SK-N-SH (cell line): ENCODE measurements around the gene PXK. TPM values are rescaled to one million over a fixed set of nuclear protein-coding genes. Genes with fewer than 3 reads are reported as not detected.

Source experiments
- CTCF ChIA-PET: fragments of 300-600, 350-600 bp; formaldehyde crosslinking; extraction: SDS; loops from one replicate; lab custom pipeline; 2021; lab: Yijun Ruan, JAX
- POLR2A ChIA-PET: fragments of 350-600 bp; sonication (Branson Sonifier 250); formaldehyde crosslinking; extraction: SDS; loops from one replicate; lab custom pipeline; 2020; ENCODE audit warnings: antibody characterized with exemption, inconsistent platforms; lab: Yijun Ruan, JAX
- DNase-seq: peaks from one replicate; pipeline ENCODE4 v3.0.0; 2012
- H2AFZ ChIP-seq: fragments of 200-600 bp; sonication (generic); 2 replicates; pipeline ENCODE4 v1.8.1; 2016; ENCODE audit warnings: antibody characterized with exemption, mild to moderate bottlenecking, low read depth
- H3F3A ChIP-seq: fragments of 200-600 bp; sonication (generic); replicated peaks from 2 replicates; pipeline ENCODE3; 2016; ENCODE audit warnings: antibody characterized with exemption, mild to moderate bottlenecking; ENCODE audit not compliant: insufficient read depth
- H3K27ac ChIP-seq, 2 experiments: fragments of 200-500 bp in 1 of 2; fragments of 200-600 bp in 1 of 2; sonication (Bioruptor generic) in 1 of 2; sonication (generic), shearing (Covaris generic) in 1 of 2; 2 replicates each; pipeline versions ENCODE4 v1.5.1 to v1.6.1; 2014 to 2016; ENCODE audit warnings: low read depth in 2 of 2, inconsistent platforms in 1 of 2, low read length in 1 of 2, mild to moderate bottlenecking in 1 of 2, mixed read lengths in 1 of 2
- H3K27me3 ChIP-seq: fragments of 200-600 bp; sonication (generic), shearing (Covaris generic); 2 replicates; pipeline ENCODE4 v1.6.1; 2016; ENCODE audit warnings: mixed run types; ENCODE audit not compliant: insufficient read depth
- H3K36me3 ChIP-seq, 2 experiments: fragments of 200-500 bp in 1 of 2; fragments of 200-600 bp in 1 of 2; sonication (Bioruptor generic) in 1 of 2; sonication (generic) in 1 of 2; replicated peaks in 1 of 2; 2 replicates each; pipeline versions ENCODE3 to v1.5.1; 2014 to 2016; ENCODE audit warnings: low read length in 1 of 2, mild to moderate bottlenecking in 1 of 2; ENCODE audit not compliant: insufficient read depth in 2 of 2, control insufficient read depth in 1 of 2
- H3K4me1 ChIP-seq, 2 experiments: fragments of 200-500 bp in 1 of 2; fragments of 200-600 bp in 1 of 2; sonication (Bioruptor generic) in 1 of 2; sonication (generic), shearing (Covaris generic) in 1 of 2; 2 replicates each; pipeline versions ENCODE4 v1.5.1 to v1.6.1; 2014 to 2016; ENCODE audit warnings: low read depth in 1 of 2, low read length in 1 of 2, mixed run types in 1 of 2; ENCODE audit not compliant: insufficient read depth in 2 of 2, control insufficient read depth in 1 of 2
- H3K4me2 ChIP-seq: fragments of 200-600 bp; sonication (generic), shearing (Covaris generic); 2 replicates; pipeline ENCODE4 v1.6.1; 2017; ENCODE audit warnings: mixed run types
- H3K4me3 ChIP-seq, 2 experiments: fragments of 200-500 bp in 1 of 2; fragments of 200-600 bp in 1 of 2; sonication (Bioruptor generic) in 1 of 2; sonication (generic), shearing (Covaris generic) in 1 of 2; 2 replicates each; pipeline versions ENCODE4 v1.5.1 to v1.8.1; 2014 to 2016; ENCODE audit warnings: low read depth in 2 of 2, inconsistent platforms in 1 of 2, low read length in 1 of 2, mild to moderate bottlenecking in 1 of 2, mixed read lengths in 1 of 2, moderate library complexity in 1 of 2
- H3K79me2 ChIP-seq: fragments of 200-600 bp; sonication (generic); 2 replicates; pipeline ENCODE4 v1.8.1; 2017; ENCODE audit warnings: mild to moderate bottlenecking; ENCODE audit not compliant: insufficient read depth
- H3K9ac ChIP-seq: fragments of 200-600 bp; sonication (generic); 2 replicates; pipeline ENCODE4 v1.6.1; 2017; ENCODE audit warnings: mixed run types
- H3K9me2 ChIP-seq: fragments of 200-600 bp; sonication (generic); 2 replicates; pipeline ENCODE4 v1.6.1; 2017; ENCODE audit warnings: mixed run types
- H3K9me3 ChIP-seq: fragments of 200-600 bp; sonication (generic); 2 replicates; pipeline ENCODE4 v1.6.1; 2017; ENCODE audit warnings: mixed run types, mild to moderate bottlenecking, moderate library complexity
- H4K20me1 ChIP-seq: fragments of 200-600 bp; sonication (generic); 2 replicates; pipeline ENCODE4 v1.6.1; 2017; ENCODE audit warnings: mild to moderate bottlenecking, mixed run types; ENCODE audit not compliant: insufficient read depth
- FOXJ3 ChIP-seq: sonication (generic); formaldehyde crosslinking; IDR thresholded peaks from 2 replicates; pipeline ENCODE4 v1.5.1; 2020; ENCODE audit warnings: mild to moderate bottlenecking, missing genetic modification reagents
- FOXM1 ChIP-seq: IDR thresholded peaks from 2 replicates; pipeline ENCODE4 v1.4.0; 2012; ENCODE audit warnings: low read depth, mild to moderate bottlenecking
- NFIC ChIP-seq: IDR thresholded peaks from 2 replicates; pipeline ENCODE4 v1.4.0; 2012; ENCODE audit warnings: borderline replicate concordance
- NRF1 ChIP-seq: IDR thresholded peaks from 2 replicates; pipeline ENCODE4 v1.6.1; 2012; ENCODE audit warnings: low read depth, mild to moderate bottlenecking, low read length
- RXRA ChIP-seq: IDR thresholded peaks from 2 replicates; pipeline ENCODE4 v1.4.0; 2012; ENCODE audit warnings: low read depth, mild to moderate bottlenecking, borderline replicate concordance
- SIN3A ChIP-seq: IDR thresholded peaks from 2 replicates; pipeline ENCODE4 v1.6.1; 2012; ENCODE audit warnings: low read depth, mild to moderate bottlenecking, low read length, moderate library complexity, borderline replicate concordance
- SMC3 ChIP-seq: IDR thresholded peaks from 2 replicates; pipeline ENCODE4 v1.6.1; 2012; ENCODE audit warnings: low read depth, low read length, improper control_type of control experiment
- TCF12 ChIP-seq: IDR thresholded peaks from 2 replicates; pipeline ENCODE4 v1.4.0; 2012
- TEAD4 ChIP-seq: IDR thresholded peaks from 2 replicates; pipeline ENCODE4 v1.4.0; 2012; ENCODE audit warnings: mild to moderate bottlenecking, borderline replicate concordance; ENCODE audit not compliant: insufficient read depth
- YY1 ChIP-seq: IDR thresholded peaks from 2 replicates; pipeline ENCODE4 v1.4.0; 2012; ENCODE audit warnings: low read depth, mild to moderate bottlenecking
- WGBS: methylation state at CpG from one replicate; pipeline ENCODE4 v1.1.6; 2017; ENCODE audit warnings: low lambda C conversion rate; 5-methylcytosine and 5-hydroxymethylcytosine counted together
- polyA plus RNA-seq, 3 experiments: library from polyadenylated mRNA; depleted of rRNA; stranded (reverse); fragments of >200 nt; gene quantifications; 2 replicates each; pipeline ENCODE4 v1.2.3, GENCODE V29; 2012
- TF ChIP-seq, protein P1 (sequence below): IDR thresholded peaks from 2 replicates; pipeline ENCODE4 v1.4.0; 2012; ENCODE audit warnings: low read depth, borderline replicate concordance
- TF ChIP-seq, protein P2 (sequence below): fragments of 150-350 bp; IDR thresholded peaks from 2 replicates; pipeline ENCODE4 v1.6.1; 2017; ENCODE audit warnings: antibody characterized with exemption, low read length, low read depth, borderline replicate concordance
- TF ChIP-seq, protein P3 (sequence below): fragments of 200-600 bp; sonication (generic); IDR thresholded peaks from 2 replicates; pipeline ENCODE4 v1.6.1; 2017; ENCODE audit warnings: antibody characterized with exemption, mild to moderate bottlenecking, moderate library complexity
- TF ChIP-seq, protein P4 (sequence below): IDR thresholded peaks from 2 replicates; pipeline ENCODE4 v1.4.0; 2012; ENCODE audit warnings: low read depth

The PXK gene
- polyA plus RNA-seq, 1 of the 3 experiments (the other 2 are of a cell fraction) = 8.4 TPM

DNA sequence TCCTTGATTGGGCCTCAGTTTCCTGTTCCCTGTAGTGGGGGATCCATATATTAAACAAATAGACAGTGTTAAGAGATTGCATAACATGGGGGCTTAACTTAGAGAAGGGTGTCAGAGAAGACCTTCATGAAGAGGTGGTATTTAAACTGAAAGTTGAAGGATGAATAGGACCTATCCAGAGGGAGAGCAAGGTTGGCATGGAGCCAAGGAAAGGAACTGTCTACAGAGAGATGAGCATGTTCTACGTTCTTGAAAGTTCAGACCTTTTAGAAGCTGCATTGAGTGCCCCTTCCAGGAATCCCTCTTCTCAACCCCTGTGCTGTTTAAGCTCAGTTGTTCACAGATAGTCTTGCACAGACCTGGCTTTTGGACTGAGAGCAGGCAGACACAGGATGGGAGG is 24.0 kb upstream of the PXK start:
- H3K27me3 ChIP-seq = no peaks in the 10 kb centered on the region
- no peaks in the 10 kb centered on the region for H3K9me3 ChIP-seq
- H2AFZ ChIP-seq = no peak overlapping the region
- peak; percentile 51; the same call in 1 of the 2 replicates for TF ChIP-seq NFIC
- TF ChIP-seq, protein P1, sequence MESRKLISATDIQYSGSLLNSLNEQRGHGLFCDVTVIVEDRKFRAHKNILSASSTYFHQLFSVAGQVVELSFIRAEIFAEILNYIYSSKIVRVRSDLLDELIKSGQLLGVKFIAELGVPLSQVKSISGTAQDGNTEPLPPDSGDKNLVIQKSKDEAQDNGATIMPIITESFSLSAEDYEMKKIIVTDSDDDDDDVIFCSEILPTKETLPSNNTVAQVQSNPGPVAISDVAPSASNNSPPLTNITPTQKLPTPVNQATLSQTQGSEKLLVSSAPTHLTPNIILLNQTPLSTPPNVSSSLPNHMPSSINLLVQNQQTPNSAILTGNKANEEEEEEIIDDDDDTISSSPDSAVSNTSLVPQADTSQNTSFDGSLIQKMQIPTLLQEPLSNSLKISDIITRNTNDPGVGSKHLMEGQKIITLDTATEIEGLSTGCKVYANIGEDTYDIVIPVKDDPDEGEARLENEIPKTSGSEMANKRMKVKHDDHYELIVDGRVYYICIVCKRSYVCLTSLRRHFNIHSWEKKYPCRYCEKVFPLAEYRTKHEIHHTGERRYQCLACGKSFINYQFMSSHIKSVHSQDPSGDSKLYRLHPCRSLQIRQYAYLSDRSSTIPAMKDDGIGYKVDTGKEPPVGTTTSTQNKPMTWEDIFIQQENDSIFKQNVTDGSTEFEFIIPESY = no peak
- peak overlapping the region; percentile 80 for H3K4me2 ChIP-seq
- POLR2A ChIA-PET = no interaction called here
- peaks cover 3% of the 10 kb centered on the region for H3F3A ChIP-seq
- H3K9me2 ChIP-seq = no peaks in the 10 kb centered on the region
- peaks cover 21 to 43% of the 10 kb centered on the region in 2 experiments for H3K36me3 ChIP-seq
- H3K4me1 ChIP-seq = peaks cover 8 to 14% of the 10 kb centered on the region in 2 experiments; a peak in 3 of 4 replicates
- H3K4me3 ChIP-seq = no peak overlapping the region
- no peak overlapping the region for H3K27ac ChIP-seq
- DNase-seq = no peak
- peaks cover 70% of the 10 kb centered on the region for H3K79me2 ChIP-seq
- CTCF ChIA-PET = interaction anchor here (0.8 to 6.0 kb wide), 13 partner anchors 10 to 321 kb away, joined by 3 to 48 read pairs (median 15); partner anchors contain the start of gene KCTD6
- peaks cover 32% of the 10 kb centered on the region for H4K20me1 ChIP-seq
- 80% methylated on average over 1 of the region's 1 CpG for WGBS
- H3K9ac ChIP-seq = peak overlapping the region; percentile 10; the same call in 1 of the 2 replicates

DNA sequence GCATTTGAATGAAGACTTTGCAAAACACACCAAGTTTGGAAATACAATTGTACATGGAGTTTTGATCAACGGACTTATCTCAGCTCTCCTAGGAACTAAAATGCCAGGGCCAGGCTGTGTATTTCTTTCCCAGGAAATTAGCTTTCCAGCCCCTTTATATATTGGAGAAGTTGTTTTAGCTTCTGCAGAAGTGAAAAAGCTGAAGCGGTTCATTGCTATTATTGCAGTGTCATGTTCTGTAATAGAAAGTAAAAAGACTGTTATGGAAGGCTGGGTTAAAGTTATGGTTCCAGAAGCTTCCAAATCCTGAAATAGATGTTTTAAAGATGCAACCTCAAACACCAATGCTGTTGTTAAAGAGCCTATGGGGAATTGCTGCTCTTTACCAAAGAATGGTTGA is 14.9 kb upstream of the PXK start:
- 100% methylated on average over 2 of the region's 2 CpGs for WGBS
- POLR2A ChIA-PET = no interaction called here
- H3K27ac ChIP-seq = no peak overlapping the region
- no peak overlapping the region for H2AFZ ChIP-seq
- H3K9me3 ChIP-seq = no peaks in the 10 kb centered on the region
- no peaks in the 10 kb centered on the region for H3K9me2 ChIP-seq
- H3K27me3 ChIP-seq = no peaks in the 10 kb centered on the region
- no peak overlapping the region for H3K4me3 ChIP-seq
- TF ChIP-seq YY1 (no peak), NFIC (no peak), NRF1 (no peak), SIN3A (no peak), FOXM1 (no peak), TEAD4 (no peak), SMC3 (no peak), TCF12 (no peak), FOXJ3 (CRISPR knock-in tag) (no peak), RXRA (no peak)
- TF ChIP-seq, protein P2, sequence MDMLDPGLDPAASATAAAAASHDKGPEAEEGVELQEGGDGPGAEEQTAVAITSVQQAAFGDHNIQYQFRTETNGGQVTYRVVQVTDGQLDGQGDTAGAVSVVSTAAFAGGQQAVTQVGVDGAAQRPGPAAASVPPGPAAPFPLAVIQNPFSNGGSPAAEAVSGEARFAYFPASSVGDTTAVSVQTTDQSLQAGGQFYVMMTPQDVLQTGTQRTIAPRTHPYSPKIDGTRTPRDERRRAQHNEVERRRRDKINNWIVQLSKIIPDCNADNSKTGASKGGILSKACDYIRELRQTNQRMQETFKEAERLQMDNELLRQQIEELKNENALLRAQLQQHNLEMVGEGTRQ = no peak
- TF ChIP-seq, protein P3, sequence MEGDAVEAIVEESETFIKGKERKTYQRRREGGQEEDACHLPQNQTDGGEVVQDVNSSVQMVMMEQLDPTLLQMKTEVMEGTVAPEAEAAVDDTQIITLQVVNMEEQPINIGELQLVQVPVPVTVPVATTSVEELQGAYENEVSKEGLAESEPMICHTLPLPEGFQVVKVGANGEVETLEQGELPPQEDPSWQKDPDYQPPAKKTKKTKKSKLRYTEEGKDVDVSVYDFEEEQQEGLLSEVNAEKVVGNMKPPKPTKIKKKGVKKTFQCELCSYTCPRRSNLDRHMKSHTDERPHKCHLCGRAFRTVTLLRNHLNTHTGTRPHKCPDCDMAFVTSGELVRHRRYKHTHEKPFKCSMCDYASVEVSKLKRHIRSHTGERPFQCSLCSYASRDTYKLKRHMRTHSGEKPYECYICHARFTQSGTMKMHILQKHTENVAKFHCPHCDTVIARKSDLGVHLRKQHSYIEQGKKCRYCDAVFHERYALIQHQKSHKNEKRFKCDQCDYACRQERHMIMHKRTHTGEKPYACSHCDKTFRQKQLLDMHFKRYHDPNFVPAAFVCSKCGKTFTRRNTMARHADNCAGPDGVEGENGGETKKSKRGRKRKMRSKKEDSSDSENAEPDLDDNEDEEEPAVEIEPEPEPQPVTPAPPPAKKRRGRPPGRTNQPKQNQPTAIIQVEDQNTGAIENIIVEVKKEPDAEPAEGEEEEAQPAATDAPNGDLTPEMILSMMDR = no peak
- TF ChIP-seq, protein P4, sequence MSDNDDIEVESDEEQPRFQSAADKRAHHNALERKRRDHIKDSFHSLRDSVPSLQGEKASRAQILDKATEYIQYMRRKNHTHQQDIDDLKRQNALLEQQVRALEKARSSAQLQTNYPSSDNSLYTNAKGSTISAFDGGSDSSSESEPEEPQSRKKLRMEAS = no peak
- DNase-seq = no peak
- H3K79me2 ChIP-seq = peaks cover 24% of the 10 kb centered on the region
- H3K9ac ChIP-seq = no peak overlapping the region
- CTCF ChIA-PET = interaction anchor here (1.0 to 2.8 kb wide), 6 partner anchors 9 to 214 kb away, joined by 4 to 22 read pairs (median 6); partner anchors contain the start of genes HTD2, KCTD6 and RPP14
- H4K20me1 ChIP-seq = no peaks in the 10 kb centered on the region
- peaks cover 47 to 55% of the 10 kb centered on the region in 2 experiments for H3K36me3 ChIP-seq
- H3K4me1 ChIP-seq = no peaks in the 10 kb centered on the region
- H3F3A ChIP-seq = peaks cover 16% of the 10 kb centered on the region
- no peak overlapping the region for H3K4me2 ChIP-seq
